Stomach (tissue), 4 donors: Measurements from ENCODE around the gene PDS5A.

ENCODE experiments used
- CTCF ChIP-seq, 7 experiments: fragments of 450-650 bp in 4 of 7; fragments of 200-600 bp in 3 of 7; sonication (generic) in 3 of 7; IDR thresholded peaks; one replicate each; pipeline ENCODE4 v1.5.1; 2016 to 2019; ENCODE audit warnings: antibody characterized with exemption in 7 of 7, control low read depth in 2 of 7, mild to moderate bottlenecking in 1 of 7
- POLR2AphosphoS5 ChIP-seq, 3 donors: sonication (generic); formaldehyde crosslinking; IDR thresholded peaks; one replicate each; pipeline ENCODE4 v1.6.1; 2016; ENCODE audit warnings: antibody characterized with exemption in 3 of 3

- TF ChIP-seq CTCF (IDR thresholded peaks at IDR 0.05) = no peak
- no peak for TF ChIP-seq POLR2AphosphoS5 (IDR thresholded peaks at IDR 0.05)
Measured at GRCh38 chr4:39947417-39947816, 30.3 kb downstream of the PDS5A start.
